ENCODE measurements around the gene IL17RC.
"Not testable (repeated sequence)": the region's sequence is repeated elsewhere in the genome, so short reads cannot be mapped to it uniquely, and the experiment has no call there.

Gene IL17RC, protein sequence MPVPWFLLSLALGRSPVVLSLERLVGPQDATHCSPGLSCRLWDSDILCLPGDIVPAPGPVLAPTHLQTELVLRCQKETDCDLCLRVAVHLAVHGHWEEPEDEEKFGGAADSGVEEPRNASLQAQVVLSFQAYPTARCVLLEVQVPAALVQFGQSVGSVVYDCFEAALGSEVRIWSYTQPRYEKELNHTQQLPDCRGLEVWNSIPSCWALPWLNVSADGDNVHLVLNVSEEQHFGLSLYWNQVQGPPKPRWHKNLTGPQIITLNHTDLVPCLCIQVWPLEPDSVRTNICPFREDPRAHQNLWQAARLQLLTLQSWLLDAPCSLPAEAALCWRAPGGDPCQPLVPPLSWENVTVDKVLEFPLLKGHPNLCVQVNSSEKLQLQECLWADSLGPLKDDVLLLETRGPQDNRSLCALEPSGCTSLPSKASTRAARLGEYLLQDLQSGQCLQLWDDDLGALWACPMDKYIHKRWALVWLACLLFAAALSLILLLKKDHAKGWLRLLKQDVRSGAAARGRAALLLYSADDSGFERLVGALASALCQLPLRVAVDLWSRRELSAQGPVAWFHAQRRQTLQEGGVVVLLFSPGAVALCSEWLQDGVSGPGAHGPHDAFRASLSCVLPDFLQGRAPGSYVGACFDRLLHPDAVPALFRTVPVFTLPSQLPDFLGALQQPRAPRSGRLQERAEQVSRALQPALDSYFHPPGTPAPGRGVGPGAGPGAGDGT

DNA sequence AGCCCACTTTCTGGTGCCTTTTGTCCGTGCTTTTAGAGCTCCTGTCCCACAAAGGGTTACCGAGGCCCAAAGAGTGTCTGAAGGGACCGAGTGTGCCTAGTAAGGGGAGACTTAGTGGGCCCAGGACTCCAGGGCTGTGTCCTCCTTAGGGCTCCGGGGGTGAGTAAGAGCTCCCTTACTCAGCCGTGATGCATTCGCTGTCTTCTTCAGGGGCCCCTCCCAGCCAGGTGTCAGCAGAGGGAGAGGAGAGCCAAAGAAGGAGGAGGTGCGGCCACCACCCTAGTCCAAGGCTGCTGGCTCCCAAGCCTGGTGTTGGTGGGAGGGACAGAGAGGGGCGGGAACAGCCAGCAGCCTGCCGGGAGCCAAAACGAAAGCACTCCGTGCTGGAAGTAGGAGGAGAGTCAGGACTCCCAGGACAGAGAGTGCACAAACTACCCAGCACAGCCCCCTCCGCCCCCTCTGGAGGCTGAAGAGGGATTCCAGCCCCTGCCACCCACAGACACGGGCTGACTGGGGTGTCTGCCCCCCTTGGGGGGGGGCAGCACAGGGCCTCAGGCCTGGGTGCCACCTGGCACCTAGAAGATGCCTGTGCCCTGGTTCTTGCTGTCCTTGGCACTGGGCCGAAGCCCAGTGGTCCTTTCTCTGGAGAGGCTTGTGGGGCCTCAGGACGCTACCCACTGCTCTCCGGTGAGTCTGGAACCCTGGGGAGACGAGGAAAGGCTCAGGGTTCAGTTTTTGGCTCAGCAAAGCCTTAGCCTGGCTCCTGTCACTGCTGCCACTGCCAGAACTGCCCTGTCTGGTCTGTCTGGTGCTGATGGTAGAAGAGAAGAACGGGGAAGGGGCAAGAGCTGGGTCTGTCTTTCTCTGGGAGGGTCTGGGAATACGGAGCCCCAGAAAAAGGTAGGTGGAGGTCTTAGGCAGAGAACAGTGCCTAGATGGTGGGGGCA is at the start of gene IL17RC:
IL17RC (plus strand) TSS at position 365 of the 947 bp plus-strand sequence; CDS start at position 583, 218 bp downstream.
- in situ Hi-C loops (cut with MboI; ENCODE audit: low sequenced_read_pairs) = no loop called here

DNA sequence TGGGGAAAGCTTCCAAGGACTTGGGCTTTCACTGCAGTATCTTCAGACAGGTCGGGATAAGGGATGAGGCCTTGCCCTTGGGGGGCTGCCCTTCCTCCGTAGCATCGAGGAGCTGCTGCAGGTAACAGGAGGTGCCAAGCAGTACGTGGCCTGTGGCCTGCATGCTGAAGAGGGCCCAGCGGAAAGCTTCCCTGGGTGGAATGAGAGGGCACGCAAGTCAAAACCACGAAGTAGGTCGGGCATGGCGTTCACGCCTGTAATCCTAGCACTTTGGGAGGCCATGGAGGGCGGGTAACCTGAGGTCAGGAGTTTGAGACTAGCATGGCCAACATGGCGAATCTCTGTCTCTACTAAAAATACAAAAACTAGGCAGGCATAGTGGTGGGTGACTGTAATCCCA is 49.8 kb upstream of the IL17RC start:
- in situ Hi-C loops (cut with MboI; ENCODE audit: low sequenced_read_pairs) = no loop called here

DNA sequence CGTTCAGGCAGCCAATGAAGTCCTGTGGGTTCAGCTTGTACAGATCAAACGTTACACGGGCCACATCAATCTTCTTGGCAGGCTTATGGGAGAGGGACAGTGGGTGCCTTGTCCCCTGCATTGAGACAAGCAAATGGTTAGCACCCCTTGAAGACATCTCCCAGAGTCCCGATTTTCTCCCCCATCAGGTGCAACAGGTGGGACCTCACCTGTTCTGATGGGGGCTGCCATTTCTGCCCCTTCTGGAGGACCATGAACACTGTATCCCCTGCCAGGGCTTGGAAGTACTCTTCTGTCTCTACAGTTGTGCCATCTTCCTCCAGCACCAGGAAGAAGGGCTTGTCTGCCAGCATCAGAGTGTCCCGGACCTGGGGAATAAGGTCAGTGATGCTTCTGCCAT is 46.9 kb upstream of the IL17RC start:
- in situ Hi-C loops (cut with MboI; ENCODE audit: low sequenced_read_pairs) = no loop called here

DNA sequence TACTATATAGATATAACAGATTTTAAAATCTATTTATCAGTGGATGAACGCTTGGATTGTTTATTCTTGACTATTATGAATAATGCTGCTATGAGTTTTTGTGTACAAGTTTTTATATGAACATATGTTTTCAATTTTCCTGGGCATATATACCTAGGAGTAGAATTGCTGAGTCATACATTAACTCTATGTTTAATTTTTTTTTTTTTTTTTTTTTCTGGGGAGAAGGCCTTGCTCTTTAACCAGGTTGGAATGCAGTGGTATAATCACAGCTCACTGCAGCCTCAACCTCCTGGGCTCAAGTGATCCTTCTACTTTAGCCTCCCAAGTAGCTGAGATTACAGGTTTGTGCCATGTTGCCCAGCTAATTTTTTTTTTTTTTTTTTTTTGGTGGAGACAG is 45.9 kb upstream of the IL17RC start:
- in situ Hi-C loops (cut with MboI; ENCODE audit: low sequenced_read_pairs) = no loop called here

DNA sequence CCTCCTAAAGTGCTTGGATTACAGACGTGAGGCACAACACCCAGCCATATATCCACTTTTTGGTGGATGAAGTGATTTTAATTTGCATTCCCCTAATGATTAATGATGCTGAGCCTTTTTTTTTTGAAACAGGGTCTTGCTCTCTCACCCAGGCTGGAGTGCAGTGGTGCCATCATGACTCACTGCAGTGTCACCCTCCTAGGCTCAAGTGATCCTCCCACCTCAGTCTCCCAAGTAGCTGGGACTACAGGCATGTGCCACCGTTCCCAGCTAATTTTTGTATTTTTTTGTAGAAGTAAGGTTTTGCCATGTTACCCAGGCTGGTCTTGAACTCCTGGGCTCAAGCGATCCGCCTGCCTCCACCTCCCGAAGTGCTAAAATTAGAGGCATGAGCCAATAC is 44.8 kb upstream of the IL17RC start:
- in situ Hi-C loops (cut with MboI; ENCODE audit: low sequenced_read_pairs) = not testable (repeated sequence)

DNA sequence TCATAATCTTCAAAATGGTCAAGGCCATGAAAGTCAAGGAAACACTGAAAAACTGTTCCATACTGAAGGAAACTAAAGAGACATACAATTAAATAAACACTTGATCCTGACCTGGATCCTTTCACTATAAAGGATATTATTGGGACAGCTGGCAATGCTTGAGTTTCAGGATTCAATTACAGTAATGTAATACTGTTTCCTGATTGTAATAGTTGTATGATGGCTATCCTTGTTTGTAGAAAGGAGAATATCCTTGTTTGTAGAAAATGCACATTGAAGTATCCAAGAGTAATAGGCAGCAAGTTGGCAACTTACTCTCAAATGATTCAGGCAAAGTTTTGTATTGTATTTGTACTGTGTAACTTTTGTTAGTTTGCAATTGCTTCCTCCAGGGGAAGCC is 41.5 kb upstream of the IL17RC start:
- in situ Hi-C loops (cut with MboI; ENCODE audit: low sequenced_read_pairs) = no loop called here

DNA sequence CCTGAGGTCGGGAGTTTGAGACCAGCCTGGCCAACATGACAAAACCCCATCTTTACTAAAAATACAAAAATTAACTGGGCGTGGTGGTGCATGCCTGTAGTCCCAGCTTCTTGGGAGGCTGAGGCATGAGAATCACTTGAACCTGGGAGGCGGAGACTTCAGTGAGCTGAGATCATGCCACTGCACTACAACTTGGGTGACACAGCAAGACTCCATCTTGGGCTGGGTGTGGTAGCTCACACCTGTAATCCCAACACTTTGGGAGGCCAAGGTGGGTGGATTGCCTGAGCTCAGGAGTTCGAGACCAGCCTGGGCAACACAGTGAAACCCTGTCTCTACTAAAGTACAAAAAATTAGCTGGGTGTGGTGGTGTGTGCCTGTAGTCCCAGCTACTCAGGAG is 40.6 kb upstream of the IL17RC start:
- in situ Hi-C loops (cut with MboI; ENCODE audit: low sequenced_read_pairs) = not testable (repeated sequence)

DNA sequence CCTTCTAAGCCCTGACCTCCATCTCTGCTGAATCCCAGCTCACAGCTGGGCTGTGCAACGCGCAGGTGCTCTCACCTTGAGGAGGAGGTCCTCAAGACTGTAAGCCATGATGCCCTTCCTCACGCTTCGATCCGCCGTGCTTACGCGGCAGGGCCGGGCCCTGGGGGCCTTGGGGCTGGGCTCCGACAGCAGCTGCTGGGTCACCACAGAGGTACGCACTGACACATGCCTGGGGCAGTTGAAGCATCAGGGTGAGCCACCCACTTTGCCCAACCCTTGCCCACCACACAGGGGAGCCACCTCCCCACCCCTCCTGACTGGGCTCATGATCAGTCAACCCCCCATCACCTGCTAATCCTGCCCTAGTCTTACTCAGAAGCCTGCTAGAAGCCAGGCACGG is 39.9 kb upstream of the IL17RC start:
- in situ Hi-C loops (cut with MboI; ENCODE audit: low sequenced_read_pairs) = no loop called here

DNA sequence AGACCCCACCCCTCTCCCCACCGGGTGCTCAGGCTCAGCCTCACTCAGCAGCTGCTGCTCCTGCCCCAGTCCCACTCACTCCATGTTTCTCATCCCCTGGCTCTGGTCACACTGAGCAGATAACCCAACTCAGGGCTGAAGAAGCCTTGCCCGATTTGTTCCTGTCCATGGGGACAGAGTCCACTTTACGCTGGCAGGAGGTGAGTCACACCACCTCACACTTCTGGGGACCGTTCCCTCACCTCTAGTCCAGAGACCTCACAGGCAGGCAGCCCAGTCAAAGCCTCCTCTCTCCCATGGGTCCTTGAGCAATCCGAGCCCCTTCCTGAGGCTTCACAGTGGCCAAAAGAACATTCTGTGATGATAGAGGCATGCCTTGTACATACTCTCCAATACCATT is 38.2 kb upstream of the IL17RC start:
- in situ Hi-C loops (cut with MboI; ENCODE audit: low sequenced_read_pairs) = no loop called here

DNA sequence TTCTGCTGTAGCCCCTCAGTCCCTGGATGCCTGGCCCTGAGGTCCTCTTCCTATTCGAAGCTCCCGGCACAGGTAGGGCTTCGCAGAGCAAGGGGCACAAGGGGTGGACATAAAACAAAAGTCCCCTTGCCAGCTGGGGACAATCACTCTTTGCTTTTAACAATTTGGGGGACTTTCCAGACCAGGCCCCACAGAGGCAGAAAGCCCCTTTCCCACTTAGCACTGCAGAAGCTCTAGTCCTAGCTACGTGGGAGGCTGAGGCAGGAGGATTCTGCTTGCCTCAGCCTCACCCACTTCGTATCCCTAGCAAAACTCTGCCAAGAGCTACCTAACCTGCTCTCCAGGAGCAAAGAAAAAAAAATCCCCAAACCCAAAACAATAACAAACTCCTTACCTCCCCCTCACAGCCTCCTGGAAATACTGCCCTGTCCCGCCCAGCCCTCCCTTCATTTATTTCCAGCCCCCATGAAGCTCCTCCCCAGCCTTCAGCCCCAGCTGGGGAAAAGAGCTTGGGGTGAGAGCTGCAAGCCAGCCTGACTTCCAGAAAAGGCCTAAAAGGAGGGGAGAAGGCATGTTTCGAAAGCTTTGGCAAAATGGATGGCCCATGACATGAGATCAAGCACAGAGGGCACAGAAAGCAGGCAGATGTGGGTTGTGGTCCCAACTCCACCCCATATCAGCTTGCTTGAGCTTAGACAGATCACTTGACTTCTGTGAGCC is 36.9 kb upstream of the IL17RC start, which contains the start of gene CIDEC:
CIDEC (minus strand) TSS at position 424 of the 720 bp plus-strand sequence. CDS start 1,767 bp downstream, outside the sequence.
- in situ Hi-C loops (cut with MboI; ENCODE audit: low sequenced_read_pairs) = no loop called here

DNA sequence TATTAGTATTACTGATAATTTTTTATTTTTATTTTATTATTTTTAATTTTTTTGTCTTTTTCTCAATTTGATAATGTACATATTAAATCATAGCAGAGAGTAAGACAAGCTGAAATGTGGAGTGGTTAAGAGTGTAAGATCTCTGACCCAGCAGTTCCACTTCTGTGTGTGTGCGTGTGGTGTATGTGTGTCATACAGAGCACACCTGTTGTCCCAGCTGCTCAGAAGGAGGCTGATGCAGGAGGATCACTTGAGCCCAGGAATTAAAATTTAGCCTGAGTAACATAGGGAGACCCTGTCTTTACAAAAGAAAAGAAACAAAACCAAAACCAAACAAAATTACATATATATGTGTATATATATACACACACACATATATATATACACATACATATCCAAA is 35.5 kb upstream of the IL17RC start:
- in situ Hi-C loops (cut with MboI; ENCODE audit: low sequenced_read_pairs) = no loop called here

DNA sequence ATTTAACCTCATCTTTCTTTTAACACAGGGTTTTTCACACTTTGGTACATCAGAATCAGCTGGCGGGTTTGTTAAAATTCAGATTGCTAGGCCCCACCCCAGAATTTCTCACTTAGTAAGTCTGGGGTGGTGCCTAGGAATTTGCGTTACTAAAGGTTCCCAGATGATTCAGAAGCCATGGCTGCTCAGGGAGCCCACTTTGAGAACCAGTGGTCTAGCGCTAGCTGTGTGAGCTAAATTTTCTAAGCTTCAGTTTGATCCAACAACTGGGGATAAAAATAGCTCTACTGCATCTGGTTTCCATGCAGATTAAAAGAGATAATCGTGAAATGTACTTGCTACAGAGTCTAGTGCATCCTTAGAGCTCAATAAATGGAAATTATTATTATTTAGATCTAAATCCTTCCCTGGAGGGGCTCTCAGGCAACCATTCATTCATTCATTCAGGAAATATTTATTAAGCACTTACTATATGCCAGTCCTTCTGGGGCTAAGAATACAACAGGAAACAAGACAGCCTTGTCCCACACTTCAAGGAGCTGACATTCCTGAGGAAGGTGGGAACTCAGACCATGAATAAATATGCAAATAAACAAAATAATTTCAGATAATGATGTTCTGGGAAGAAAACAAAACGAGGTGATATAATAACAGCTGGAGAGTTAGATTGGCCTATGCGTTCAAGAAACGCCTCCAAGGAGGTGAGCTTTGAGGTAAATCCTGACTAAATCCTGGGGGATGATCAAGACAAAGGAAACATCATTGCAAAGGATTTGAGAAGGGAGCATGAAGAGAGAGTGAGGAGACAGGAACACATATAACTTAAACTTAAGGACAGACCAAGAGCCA is 33.0 kb upstream of the IL17RC start:
- in situ Hi-C loops (cut with MboI; ENCODE audit: low sequenced_read_pairs) = no loop called here

DNA sequence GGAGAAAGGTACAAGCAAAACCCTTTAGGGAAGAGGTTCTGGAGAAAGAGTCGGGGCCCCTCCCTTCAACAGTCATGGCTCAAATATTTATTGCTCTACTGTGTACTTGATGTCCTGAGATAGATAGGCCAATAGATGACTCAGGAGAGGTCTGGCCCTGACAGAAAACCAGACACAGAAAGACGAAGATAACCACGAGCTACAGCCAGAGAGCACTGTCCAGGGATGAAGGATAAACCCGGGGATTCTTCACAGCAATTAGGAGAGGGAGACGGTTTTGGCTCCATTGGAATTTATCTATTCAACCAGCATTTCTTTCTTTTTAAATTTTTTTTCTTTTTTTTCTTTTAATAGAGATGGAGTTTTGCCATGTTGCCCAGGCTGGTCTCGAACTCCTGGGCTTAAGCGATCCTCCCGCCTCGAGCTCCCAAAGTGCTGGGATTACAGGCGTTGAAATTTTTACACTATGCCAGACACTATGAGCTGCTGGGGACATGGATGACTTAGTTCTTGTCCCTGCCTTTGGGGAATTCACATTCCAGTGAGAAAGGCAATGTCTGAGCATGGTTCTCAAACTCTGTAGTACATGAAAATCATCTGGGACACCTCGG is 32.2 kb upstream of the IL17RC start:
- in situ Hi-C loops (cut with MboI; ENCODE audit: low sequenced_read_pairs) = no loop called here

DNA sequence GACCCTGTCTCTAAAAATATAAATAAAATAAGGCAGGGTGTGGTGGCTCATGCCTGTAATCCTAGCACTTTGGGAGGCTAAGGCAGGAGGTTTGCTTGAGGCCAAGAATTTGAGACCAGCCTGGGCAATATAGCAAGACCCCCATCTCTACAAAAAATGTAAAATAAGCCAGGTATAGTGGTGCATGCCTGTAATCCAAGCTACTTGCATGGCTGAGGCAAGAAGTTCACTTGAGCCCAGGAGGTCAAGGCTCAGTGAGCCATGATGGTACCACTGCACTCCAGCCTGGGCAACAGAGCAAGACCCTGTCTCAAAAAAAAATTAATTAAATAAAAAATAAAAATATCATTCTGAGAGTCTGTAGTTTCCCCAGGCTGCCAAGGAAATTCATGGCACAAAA is 30.6 kb upstream of the IL17RC start:
- in situ Hi-C loops (cut with MboI; ENCODE audit: low sequenced_read_pairs) = no loop called here

DNA sequence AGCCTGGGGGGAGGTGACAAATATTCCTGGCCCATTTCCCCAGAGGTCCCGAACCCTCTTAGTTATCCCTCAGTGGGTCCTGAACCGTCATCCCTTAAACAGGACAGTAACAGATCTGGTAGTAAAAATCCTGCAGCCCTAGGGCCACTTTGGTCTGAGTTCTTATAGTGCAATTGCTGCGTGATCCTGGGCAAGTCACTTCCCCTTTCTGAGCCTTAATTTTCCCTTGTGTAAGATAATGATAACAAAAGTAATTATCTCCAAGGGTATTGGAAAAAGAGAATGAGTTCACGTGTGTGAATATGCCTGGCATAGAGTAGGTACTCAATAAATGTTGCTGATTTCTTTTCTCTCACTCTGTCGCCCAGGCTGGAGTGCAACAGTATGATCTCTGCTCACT is 29.4 kb upstream of the IL17RC start:
- in situ Hi-C loops (cut with MboI; ENCODE audit: low sequenced_read_pairs) = no loop called here

DNA sequence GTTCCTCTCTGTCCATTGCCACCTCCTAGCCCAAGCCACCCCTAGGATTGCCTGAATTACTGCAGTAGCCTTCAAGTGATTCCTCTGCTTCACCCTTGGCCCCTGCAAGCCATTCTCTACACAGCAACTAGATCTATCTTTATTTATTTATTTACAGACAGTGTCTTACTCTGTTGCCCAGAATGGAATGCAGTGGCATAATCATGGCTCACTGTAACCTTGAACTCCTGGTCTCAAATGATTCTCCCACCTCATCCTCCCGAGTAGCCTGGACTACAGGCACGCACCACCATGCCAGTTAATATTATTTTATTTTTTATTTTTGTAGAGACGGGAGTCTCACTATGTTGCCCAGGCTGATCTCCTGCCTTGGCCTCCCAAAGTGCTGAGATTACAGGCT is 28.4 kb upstream of the IL17RC start:
- in situ Hi-C loops (cut with MboI; ENCODE audit: low sequenced_read_pairs) = no loop called here

DNA sequence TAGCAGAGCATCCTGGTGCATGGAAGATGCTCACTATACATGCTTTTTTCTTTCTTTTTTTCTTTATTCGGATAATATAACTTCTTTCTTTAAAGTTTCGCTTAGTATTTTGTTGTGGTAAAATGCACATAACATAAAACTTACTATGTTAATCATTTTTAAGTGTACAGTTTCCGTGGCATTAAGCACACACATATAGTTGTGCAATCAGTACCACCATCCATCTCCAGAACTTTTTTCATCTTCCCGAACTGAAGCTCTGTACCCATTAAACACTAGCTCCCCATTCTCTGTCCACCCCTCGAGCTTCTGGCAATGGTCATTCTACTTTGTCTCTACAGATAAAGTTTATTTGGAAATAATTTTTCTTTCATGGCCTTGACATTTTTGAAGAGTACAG is 27.5 kb upstream of the IL17RC start:
- in situ Hi-C loops (cut with MboI; ENCODE audit: low sequenced_read_pairs) = no loop called here

DNA sequence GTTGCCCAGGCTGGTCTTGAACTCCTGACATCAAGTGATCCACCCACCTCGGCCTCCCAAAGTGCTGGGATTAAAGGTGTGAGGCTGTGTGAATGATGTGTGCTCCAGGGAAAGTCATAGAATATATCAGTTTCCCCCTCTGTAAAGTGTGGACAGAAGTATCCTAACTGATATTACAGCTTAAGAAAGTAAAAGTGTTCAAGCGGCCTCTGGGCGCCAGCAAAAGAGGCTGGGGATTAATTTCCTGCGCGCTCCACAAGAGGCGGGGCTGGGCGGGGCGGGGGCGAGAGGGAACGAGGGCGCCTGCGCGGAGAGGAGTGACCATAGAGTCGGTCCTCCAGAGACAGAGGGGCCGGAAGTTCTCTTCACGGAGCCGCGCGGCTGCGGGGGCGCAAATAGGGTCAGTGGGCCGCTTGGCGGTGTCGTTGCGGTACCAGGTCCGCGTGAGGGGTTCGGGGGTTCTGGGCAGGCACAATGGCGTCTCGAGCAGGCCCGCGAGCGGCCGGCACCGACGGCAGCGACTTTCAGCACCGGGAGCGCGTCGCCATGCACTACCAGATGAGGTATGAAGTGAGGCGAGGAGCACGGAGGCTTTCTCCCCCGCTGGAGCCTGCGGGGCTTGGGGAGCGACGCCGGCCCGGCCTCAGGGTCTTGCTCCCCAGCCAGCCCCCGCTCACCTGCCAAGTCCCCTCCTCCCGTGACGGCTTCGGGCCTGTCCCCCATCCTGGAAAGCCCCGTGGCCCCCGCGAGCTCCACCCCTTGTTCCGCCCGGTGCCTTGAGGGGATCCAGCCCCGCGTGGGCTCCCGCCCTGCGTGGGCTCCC is 26.4 kb upstream of the IL17RC start, which contains the start of gene JAGN1:
JAGN1 (plus strand) TSS at position 362 of the 823 bp plus-strand sequence; CDS start at position 475, 113 bp downstream.
- in situ Hi-C loops (cut with MboI; ENCODE audit: low sequenced_read_pairs) = no loop called here

All from hTERT RPE-1 (cell line).